Measurements from ENCODE around the gene TJP2.

- TF ChIP-seq CTCF (IDR thresholded peaks at IDR 0.05; ENCODE audit: insufficient read depth, low read depth, low read length) (no peak), EZH2 (IDR thresholded peaks at IDR 0.05; ENCODE audit: insufficient read depth, low read length) (no peak)
Observed at GRCh38 chr9:69207503-69207902, 33.4 kb downstream of the TJP2 start.
